ENCODE measurements around the gene C3orf20.

DNA sequence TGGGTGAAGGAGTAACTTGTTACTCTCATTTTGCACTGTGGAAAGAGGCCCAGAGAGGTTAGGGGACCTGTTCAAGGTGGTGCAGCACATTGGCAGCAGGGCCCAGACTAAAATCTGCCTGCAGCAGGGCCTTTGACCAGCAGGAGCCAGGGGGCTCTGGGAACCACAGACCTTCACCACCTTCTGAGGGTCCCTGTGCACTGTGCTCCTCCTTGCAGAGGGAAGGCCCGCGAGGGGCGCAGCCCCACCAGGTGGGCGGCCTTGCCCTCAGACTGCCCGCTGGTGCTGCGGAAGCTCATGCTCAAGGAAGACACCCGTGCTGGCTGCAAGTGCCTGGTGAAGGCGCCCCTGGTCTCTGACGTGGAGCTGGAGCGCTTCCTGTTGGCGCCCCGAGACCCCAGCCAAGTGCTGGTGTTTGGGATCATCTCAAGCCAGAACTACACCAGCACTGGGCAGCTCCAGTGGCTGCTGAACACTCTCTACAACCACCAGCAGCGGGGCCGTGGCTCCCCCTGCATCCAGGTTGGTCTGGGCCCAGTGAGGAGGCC is 82.3 kb downstream of the C3orf20 start:
- TF ChIP-seq EZH2phosphoT487 (IDR thresholded peaks at IDR 0.05; ENCODE audit: insufficient read depth, low read depth) (no peak), EZH2 (IDR thresholded peaks at IDR 0.05; ENCODE audit: insufficient read depth, poor library complexity, severe bottlenecking) (no peak)

All from GM23248 (cell line).